ENCODE measurements around the gene CEBPB. TPM values are rescaled to one million over a fixed set of nuclear protein-coding genes. Genes with fewer than 3 reads are reported as not detected.
A peak's percentile ranks its signal among the peaks of the same experiment; 100 is the strongest.
"Not testable (repeated sequence)": the region's sequence is repeated elsewhere in the genome, so short reads cannot be mapped to it uniquely, and the experiment has no call there.

The CEBPB gene
- total RNA-seq, 1 donor from 2014 or later, result 33.2 TPM

DNA sequence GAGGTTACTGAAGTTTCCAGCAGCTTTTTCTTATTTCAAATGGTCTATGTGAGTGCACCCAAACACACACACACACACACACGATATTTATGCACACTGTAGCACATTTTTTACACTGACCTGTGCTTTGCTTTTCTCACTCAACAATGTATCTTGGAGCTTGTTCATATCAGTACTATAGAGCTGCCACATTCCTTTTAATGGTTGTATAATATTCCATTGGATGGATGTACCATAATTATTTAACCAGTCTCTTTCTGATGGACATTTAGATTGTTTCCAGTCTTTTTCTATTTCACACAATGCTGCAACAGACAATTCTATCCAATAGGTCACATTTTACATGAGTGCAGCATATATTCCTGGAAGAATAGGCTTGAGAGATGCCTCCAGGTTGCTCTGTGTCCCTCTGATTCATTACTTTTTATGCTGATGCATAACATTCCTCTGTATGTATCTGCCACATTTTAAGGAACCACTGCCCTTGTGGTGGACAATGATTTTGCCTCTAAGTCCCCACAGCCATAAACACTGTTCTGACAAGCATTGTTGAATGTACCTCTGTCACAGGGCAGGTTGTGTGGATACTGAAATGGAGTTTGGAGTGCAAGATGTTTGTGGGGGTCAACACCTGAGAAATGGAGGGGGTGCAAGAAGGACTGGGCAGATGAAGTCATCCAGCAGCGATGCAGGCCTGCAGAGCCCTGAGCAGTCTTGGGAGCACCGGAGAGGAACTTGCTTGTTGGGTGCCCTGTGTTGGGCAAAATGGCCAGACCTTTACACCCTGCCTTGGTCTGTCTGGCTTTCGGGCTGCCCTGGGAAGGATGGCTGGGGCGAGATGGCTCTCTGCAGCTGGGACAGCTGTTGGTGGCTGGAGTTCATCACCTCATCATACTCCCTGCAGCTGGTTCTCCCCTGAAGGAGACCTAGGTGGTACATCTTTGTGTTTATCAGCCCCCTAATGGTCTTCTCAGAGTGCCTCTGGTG, 13.6 kb downstream of the CEBPB start:
- no peak for DNase-seq (ENCODE audit: low spot score)
- intact Hi-C loops (cut with DNase I), result no loop called here

DNA sequence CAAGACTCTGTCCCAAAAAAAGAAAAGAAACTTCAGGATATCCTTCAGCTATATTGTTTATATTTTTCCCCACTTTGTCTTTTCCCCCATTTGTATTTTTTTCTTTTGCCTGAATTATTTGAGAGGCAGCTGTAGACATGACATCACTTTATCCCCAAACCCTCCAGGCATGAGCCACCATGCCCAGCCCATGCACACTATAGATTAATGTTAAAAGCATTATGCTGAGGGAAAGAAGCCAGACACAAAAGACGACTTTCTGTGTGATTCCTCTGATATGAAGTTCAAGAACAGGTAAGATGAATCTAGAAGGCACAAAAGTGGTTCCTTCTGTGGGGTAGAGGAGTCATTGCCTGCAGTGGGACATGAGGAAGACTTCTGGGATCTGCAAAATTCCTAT, 16.4 kb downstream of the CEBPB start:
- DNase-seq (ENCODE audit: low spot score), result no peak
- intact Hi-C loops (cut with DNase I), result no loop called here

DNA sequence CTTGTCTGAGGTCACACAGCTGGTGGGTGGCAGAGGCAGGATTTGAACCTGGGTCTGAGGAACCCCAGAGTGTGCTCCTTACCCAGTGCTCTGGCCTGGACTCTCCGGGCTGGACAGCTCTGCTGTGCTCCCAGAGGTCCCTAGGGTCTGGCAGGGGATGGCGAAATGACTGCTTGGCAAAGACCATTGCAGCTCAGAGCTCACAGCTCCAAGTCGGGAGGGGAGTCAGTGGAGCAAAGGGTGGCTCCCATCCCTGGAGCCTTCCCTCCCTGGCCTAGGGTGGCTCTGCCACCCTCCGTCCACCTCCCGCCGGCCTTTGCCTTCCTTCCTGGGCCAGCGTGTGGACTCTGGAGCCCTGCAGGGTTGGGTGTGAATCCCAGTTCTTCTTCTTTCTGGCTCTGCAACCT, 17.5 kb downstream of the CEBPB start:
- DNase-seq (ENCODE audit: low spot score), result no peak
- intact Hi-C loops (cut with DNase I), result no loop called here

DNA sequence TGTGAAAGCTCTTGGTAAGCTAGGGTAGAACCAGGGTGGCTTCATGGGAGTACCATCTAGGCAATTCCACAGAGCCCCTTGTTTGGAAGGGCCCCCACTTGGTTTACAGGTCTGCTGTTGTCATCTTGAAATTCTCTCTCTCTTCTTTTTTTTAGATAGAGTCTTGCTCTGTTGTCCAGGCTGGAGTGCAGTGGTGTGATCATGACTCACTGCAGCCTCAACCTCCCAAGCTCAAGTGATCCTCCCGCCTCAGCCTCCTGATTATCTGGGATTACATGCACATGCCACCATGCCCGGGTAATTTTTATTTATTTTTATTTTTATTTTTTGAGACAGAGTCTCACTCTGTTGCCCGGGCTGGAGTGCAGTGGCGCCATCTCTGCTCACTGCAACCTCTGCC, 18.2 kb downstream of the CEBPB start:
- intact Hi-C loops (cut with DNase I); DNase-seq (ENCODE audit: low spot score): not testable (repeated sequence)

DNA sequence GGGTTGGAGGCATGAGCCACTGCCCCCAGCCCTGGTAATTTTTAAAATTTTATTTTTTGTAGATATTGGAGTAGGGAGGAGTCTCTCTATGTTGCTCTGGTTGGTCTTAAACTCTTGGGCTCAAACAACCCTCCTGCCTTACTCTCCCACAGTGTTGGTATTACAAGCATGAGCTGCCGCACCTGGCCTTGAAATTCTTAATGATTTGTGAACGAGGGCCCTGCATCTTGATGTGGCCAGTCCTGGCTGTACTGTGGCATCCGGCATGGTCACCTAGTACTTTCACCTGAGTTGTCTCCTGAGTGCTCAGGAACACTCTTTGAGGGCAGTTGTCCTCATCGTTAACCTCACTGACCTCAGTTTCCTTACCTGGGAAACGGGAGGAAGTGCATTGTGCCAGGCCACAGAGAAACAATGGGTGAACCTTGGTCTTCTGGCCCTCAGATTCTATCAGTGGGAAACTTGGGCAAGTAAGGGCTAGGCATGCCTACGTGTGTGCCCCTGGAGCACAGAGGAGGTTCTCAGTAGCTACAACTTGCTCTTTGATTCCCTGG, 19.5 kb downstream of the CEBPB start:
- DNase-seq (ENCODE audit: low spot score), result no peak
- intact Hi-C loops (cut with DNase I), result no loop called here

DNA sequence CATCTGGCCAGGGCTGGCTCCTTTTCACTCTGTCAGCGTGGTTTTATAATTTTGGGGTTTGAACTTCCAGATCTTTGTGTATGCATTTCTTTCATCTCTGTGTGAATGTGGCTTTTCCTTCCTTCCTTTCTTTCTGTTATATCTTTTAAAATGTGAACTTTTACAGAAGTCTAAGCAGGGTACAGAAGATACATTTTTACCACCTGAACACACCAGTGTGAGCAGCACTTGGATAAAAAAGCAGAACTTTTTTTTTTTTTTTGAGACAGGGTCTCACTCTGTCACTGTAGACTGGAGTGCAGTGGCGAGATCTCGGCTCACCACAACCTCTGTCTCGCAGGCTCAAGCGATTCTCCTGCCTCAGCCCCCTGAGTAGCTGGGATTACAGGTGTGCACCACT, 20.5 kb downstream of the CEBPB start:
- intact Hi-C loops (cut with DNase I), result no loop called here
- DNase-seq (ENCODE audit: low spot score), result no peak

DNA sequence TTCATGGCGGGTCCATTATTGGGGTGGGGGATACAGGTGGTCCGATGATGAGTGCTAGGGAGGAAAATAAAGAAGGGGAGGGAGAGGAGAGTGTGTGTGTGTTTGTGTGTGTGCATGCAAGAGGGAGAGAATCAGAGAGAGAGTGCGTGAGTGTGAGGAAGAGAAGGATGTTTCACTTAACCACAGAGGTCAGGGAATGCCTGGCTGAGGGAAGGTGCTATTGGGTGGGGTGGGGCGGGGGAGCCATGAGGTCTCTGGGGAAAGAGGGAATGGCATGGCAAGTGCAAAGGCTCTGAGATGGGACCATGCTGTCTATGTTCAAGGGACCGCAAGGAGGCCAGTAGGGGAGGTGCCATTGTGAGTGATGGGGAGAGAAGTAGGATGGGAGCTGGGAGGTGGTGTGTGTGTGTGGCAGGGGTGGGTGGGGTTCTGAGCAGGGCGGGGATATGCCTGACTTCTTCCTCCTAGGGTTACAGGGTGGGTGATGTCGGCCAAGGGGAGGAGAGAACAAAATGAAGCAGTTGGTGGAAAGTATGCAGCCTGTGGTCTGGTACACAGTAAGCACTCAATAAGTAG, 23.0 kb downstream of the CEBPB start:
- intact Hi-C loops (cut with DNase I), result no loop called here
- no peak for DNase-seq (ENCODE audit: low spot score)

DNA sequence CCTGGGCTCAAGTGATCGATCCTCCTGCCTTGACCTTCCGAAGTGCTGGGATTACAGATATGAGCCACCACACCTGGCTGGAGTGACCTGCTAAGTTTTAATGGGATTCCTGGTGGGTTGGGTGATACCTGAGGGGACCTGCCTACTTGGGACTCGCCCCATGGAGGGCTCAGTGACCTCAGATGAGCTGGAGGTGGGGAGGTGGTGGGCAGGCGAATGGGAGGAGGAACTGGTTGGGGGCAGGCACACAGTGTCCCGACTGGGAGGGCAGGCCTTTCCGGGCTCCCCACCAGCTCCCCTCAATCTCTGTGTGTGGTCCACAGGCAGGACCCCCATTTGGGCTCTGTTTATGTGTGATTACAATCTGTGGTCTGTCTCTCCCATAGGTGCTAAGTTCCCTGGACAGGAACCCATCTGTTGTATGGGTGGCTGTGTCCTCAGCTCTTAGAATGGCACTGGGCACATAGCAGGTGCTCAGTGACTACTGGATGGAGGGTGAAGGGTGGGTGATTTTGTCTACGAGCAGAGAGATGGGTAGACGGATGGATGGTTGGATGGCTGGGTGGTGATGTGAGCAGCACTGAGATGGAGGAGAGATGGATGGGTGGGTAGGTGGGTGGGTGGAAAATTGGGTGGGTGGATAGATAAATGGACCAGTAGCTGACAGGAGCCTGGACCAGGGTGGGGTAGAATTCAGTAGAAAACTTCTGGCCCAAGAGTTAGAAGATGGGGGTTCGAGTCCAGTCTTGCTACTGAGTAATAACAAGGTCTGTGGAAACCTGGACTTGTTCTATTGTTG, 23.8 kb downstream of the CEBPB start:
- intact Hi-C loops (cut with DNase I), result no loop called here
- no peak for DNase-seq (ENCODE audit: low spot score)

DNA sequence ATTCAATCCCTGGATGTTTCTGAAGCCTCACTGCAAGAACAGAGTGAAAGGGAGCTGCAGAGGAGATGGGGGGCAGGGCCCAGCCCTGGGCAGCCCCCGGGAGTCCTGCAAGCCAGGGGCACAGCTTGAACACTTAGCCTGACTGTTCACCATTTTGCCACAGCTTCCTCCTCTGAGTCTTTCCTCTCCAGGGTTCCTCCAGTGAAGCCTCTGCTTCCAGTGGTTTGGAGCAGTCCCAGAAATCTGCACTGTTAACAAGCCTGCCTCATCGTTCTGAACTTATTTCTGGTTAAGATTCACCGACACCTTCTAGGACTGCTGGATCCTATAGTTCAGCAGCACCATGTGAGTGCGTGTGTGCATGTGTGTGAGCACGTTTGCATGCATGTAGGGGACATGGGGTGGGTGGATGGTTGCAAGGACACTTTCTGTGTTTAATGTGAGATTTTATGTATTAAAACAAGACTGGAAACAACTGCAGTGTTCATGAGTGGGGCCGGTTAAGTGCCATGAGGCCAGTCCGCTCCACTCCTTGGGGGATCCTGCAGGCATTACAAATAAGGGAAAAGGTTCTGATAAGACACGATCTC, 24.6 kb downstream of the CEBPB start:
- no peak for DNase-seq (ENCODE audit: low spot score)
- intact Hi-C loops (cut with DNase I), result no loop called here

DNA sequence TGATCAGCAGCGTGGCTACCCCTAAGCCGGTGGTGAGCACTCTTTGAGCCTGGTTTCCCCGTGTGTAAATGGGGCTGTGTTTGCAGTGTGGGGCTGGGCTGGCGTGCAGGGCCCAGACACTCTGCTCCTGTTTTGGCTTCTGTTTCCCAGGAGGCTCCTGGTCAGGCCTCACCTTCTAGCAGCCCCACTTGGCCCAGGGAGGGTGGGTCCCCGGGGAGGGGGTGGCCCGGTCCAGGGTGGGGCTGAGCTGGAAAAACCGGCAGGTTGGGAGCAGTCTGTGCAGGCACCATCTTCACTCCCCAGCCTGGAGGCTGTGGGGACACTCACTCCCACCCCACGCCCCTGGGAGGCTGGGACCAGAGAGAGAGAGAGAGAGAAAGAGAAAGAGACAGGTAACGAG, 25.3 kb downstream of the CEBPB start:
- DNase-seq (ENCODE audit: low spot score), result no peak
- intact Hi-C loops (cut with DNase I), result no loop called here

DNA sequence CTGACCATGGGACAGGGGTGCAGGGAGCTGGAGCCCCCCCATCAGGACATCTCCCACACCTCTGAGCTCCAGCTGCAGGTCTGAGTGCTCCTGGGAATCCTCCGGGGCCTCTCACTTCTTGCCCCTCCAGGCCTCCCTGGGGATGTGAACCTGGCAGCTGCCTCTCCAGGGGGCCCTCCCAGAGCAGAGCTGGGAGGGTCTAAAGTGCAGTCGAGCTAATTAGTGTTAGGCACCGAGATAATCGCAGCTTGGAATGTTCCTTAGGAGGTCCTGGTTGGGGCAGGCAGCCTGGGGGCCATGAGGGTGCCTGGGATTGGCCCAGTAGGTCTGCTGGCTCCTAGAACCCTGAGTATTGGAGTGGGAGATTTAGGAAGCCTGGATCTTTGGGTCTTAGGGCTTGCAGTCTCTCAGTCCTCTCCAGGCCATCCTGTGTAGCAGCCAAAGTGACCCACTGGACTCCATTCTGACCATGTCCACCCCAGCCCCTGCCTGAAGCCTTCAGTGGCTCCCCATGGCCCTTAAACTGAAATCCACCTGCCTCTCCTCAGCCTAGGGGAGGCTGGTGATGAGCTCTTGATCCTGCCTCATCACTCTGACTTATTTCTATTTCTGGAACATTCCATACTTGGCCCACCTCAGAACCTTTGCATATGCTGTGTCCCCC, 26.0 kb downstream of the CEBPB start:
- intact Hi-C loops (cut with DNase I), result no loop called here
- no peak for DNase-seq (ENCODE audit: low spot score)

DNA sequence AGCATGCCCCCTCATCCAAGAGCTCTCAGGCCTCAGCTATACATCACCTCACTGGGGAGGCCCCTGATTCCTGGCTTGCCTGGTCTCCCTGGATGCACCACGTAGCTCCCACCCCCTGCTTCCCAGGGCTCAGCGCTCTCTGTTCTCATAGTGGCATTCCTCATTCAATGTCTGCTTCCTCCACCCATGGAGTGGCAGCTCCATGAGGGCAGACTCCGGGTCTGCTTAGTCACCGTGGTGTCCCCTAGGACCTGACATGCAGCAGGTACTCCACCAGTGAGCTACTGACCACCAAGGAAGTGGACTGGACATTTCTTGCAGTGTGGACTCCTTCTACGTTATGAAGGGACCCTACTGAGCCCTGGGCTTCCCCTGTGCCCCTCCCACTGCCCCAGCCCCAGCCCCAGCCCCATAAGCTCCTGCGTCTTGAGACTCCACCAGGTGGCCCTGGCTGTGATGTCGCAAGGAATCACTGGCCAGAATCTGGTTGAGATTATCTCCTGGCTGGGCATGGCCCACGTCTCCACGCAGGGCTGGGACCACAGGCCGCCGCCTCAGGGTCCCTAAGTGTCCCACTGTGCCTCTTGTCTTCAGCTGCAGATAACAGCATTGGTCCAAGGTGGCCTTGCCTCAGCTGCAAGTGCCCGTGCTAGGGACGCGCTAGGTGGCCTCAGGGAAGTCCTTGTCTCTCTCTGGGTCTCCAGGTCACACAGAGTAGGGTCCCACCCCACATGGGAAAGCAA, 26.7 kb downstream of the CEBPB start:
- intact Hi-C loops (cut with DNase I), result no loop called here
- DNase-seq (ENCODE audit: low spot score), result no peak

DNA sequence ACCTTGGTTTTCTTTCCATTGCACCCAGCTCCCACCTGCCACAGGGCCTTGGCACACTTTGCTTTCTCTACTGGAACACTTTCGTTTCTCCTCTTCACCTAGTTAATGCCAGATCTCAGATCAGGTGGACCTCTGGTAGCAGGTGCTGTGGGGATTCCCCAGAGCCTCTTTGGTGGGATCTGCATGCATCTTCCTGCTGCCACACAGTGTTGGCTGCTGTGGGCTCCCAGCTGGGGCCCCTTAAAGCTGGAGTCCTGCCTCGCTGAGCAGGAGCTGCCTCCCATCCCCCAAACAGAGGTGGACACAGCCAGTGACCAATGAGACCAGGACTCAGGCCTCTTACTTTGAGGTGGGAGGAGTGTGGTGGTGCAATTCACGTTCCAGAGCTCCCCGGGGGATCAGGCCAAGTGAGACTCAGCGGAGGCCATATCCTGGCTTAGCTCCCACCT, 28.4 kb downstream of the CEBPB start:
- intact Hi-C loops (cut with DNase I), result no loop called here
- DNase-seq (ENCODE audit: low spot score), result no peak

DNA sequence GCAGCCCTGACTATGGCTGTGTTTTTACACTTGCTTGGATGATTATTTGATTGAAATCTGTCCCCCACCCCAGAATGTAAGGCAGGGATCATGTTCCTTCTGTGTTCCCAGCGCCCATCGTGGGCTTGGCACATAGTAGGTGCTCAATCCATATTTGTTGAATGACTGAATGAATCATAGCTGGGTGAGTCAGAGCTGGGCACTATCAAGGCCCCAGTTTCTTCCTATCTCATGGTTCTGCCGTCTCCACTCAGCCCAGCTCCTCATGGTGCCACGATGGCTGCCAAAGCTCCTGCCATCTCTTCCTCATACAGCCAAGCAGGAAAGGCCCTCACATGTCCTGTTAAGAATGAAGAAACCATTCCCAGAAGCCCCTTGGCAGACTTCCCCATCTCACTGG, 29.0 kb downstream of the CEBPB start:
- intact Hi-C loops (cut with DNase I), result no loop called here
- DNase-seq (ENCODE audit: low spot score), result no peak

DNA sequence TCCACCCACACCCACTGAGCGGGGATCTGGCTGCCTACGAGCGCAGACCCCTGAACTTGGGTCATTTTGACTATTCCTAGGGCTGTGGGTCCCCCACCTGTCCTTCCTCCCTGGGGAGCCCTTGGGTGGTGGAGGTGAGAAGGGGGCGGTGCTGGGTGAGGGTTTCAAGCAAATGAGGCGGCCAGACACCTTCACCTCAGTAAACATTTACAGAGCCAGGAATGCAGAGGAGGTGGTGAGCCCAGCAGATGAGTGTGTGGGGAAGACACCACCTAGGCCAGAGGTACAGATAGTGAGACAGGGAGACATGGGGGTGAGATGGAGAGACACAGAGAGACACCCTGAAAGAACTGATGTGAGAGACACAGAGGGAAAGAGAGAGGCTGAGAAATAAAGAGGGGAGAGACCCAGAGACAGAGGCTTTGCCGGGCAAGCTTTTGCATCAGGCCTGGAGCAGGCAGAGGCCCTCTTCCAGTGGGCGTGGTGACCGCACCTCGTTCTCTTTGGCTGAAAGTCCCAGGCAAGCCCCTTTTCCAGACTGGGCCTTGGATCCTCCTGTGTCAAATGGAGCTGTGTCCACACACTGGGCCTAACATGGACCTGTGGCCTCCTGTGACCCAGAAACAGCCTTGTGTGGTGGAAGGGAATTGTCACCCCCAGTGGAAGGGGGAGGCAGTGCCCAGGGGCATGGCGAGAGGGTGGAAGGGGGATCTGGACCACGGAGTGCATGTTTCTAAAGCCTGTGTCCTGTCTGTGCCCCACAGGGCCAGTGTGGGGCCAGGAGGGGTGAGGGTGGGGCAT, 29.7 kb downstream of the CEBPB start:
- intact Hi-C loops (cut with DNase I), result no loop called here
- no peak for DNase-seq (ENCODE audit: low spot score)

DNA sequence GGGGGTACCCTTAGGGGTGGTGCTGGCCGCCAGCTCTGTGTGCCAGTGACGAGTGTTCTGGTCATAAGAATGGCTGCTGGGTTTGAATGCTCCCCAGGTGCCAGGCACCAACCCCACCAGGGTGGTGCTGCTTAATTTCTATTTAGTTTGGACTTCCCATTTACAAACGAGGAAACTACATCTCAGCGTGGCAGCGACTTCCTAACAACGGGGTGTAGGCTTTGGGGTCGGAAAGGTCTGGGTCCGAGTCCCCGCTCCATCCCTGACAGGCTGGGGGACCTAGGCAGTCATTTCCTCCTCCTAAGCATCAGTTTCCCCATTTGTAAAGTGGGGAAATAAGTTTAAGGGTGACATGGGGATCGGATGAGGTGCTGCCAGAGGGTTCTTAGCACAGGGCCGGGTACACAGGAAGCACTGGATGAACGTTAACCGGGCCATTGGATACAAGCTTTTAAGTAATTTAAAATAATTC, 30.3 kb downstream of the CEBPB start:
- intact Hi-C loops (cut with DNase I), result no loop called here
- DNase-seq (ENCODE audit: low spot score), result no peak

DNA sequence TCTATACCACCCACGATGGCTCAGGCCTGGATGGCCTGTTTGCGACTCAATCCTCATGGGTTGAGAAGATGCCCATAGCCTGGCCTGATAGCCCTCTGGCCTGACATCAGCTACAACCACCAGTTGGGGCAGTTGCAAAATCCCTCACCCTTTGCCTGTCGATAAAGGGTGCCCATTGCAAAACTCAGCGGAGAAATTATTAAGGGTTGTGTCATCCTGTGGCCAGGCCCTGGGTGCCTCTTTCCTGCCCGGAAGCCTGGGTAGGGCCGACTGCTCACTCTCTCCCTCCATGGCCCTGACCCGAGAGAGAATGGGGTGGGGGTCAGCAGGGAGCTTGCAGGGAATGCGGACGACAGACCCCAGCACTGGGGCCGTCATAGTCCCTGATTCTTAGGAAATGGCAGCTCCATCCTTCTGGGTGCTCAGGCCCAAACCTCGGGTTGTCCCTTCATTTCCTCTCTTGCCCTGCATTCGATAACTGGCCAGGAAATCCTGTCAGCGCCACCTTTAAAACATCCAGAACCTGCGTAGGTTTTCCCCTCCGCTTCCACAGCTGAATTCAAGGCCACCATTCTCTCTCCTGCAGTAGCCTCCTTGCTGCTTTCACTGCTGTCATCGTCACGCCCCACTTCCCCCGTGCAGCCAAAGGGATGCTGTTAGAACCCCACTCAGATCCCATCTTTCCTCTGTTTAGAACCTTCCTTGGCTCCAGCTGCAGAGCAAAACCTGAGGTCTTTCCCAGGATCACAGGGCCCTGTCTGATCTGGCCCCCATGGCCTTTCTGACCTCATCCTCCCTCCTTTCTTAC, 31.1 kb downstream of the CEBPB start:
- peak; percentile 86 for DNase-seq (ENCODE audit: low spot score)
- intact Hi-C loops (cut with DNase I), result no loop called here
